ENCODE results near the gene ZBED4. TPM values are rescaled to one million over a fixed set of nuclear protein-coding genes. Genes with fewer than 3 reads are reported as not detected.
A peak's percentile ranks its signal among the peaks of the same experiment; 100 is the strongest.

Gene ZBED4
- total RNA-seq, 4 donors from 2014 or later: 14.9 to 24.0 (median 20.9) TPM

- no peaks in the 10 kb centered on the region for H3K36me3 ChIP-seq
- H3K4me1 ChIP-seq: no peaks in the 10 kb centered on the region
- no peaks in the 10 kb centered on the region for H3K9me3 ChIP-seq
- TF ChIP-seq POLR2A (IDR thresholded peaks at IDR 0.05) (no peak), CTCF (IDR thresholded peaks at IDR 0.05) (no peak)
- peak overlapping the region in 1 of 4 donors; percentile 47 for H3K27ac ChIP-seq
- H3K27me3 ChIP-seq: no peaks in the 10 kb centered on the region
- no peak overlapping the region for H3K4me3 ChIP-seq
- DNase-seq: no peak
These were observed 15.6 kb downstream of the ZBED4 start for GRCh38 chr22:49869086-49869830.

- Histone ChIP-seq H3K4me3 (no peak overlapping the region), H3K27ac (peak overlapping the region in 2 of 4 donors; percentile 17 to 47), H3K9me3 (no peaks in the 10 kb centered on the region), H3K36me3 (no peaks in the 10 kb centered on the region), H3K27me3 (no peaks in the 10 kb centered on the region), H3K4me1 (no peaks in the 10 kb centered on the region)
- DNase-seq: no peak
- TF ChIP-seq POLR2A (IDR thresholded peaks at IDR 0.05): no peak
- TF ChIP-seq CTCF (IDR thresholded peaks at IDR 0.05): no peak
These were observed 16.4 kb downstream of the ZBED4 start for GRCh38 chr22:49869845-49870712.

- Histone ChIP-seq H3K4me3 (no peak overlapping the region), H3K4me1 (no peaks in the 10 kb centered on the region), H3K9me3 (no peaks in the 10 kb centered on the region), H3K27me3 (no peaks in the 10 kb centered on the region), H3K36me3 (no peaks in the 10 kb centered on the region), H3K27ac (no peak overlapping the region)
- TF ChIP-seq POLR2A (IDR thresholded peaks at IDR 0.05) (no peak), CTCF (IDR thresholded peaks at IDR 0.05) (no peak)
- DNase-seq: no peak
These were observed 17.8 kb downstream of the ZBED4 start for GRCh38 chr22:49871482-49871881.

GRCh38 chr22:49872347-49872746 is 18.7 kb downstream of the ZBED4 start:
- H3K36me3 ChIP-seq: no peaks in the 10 kb centered on the region
- TF ChIP-seq POLR2A (IDR thresholded peaks at IDR 0.05): no peak
- TF ChIP-seq CTCF (IDR thresholded peaks at IDR 0.05): no peak
- H3K27me3 ChIP-seq: no peaks in the 10 kb centered on the region
- DNase-seq: no peak
- H3K4me3 ChIP-seq: no peak overlapping the region
- no peaks in the 10 kb centered on the region for H3K9me3 ChIP-seq
- no peak overlapping the region for H3K27ac ChIP-seq
- no peaks in the 10 kb centered on the region for H3K4me1 ChIP-seq

- no peak for TF ChIP-seq POLR2A (IDR thresholded peaks at IDR 0.05)
- TF ChIP-seq CTCF (IDR thresholded peaks at IDR 0.05): no peak
These were observed 19.7 kb downstream of the ZBED4 start for GRCh38 chr22:49873228-49873940.

More at GRCh38 chr22:49873228-49873940, 19.7 kb downstream of the ZBED4 start:
- no peak overlapping the region for H3K4me3 ChIP-seq
- no peaks in the 10 kb centered on the region for H3K36me3 ChIP-seq
- no peak for DNase-seq
- no peaks in the 10 kb centered on the region for H3K4me1 ChIP-seq
- no peaks in the 10 kb centered on the region for H3K9me3 ChIP-seq
- no peak overlapping the region for H3K27ac ChIP-seq
- no peaks in the 10 kb centered on the region for H3K27me3 ChIP-seq

Measured in Peyer's patch (tissue), 4 donors.